Urinary bladder (tissue), 4 donors: ENCODE results near the gene NCKAP5. TPM values are rescaled to one million over a fixed set of nuclear protein-coding genes. Genes with fewer than 3 reads are reported as not detected.

Experiments
- DNase-seq: peaks from one replicate; pipeline ENCODE4 v3.0.0-alpha.2; 2015; ENCODE audit errors: extremely low spot score
- H3K27ac ChIP-seq: one replicate; pipeline ENCODE4 v1.5.1; 2013; ENCODE audit warnings: low read depth, mild to moderate bottlenecking, moderate library complexity
- H3K36me3 ChIP-seq: one replicate; pipeline ENCODE4 v1.6.1; 2013; ENCODE audit warnings: mild to moderate bottlenecking, moderate library complexity; ENCODE audit not compliant: insufficient read depth
- H3K4me1 ChIP-seq: one replicate; pipeline ENCODE4 v1.6.1; 2013; ENCODE audit warnings: mild to moderate bottlenecking, moderate library complexity; ENCODE audit not compliant: insufficient read depth
- H3K4me3 ChIP-seq: one replicate; pipeline ENCODE4 v1.5.1; 2013; ENCODE audit warnings: low read depth, low read length
- WGBS: extraction: QIAGEN DNeasy Blood & Tissue Kit; methylation state at CpG from one replicate; pipeline ENCODE4 v1.1.7; 2013; 5-methylcytosine and 5-hydroxymethylcytosine counted together
- polyA plus RNA-seq: library from polyadenylated mRNA; stranded (reverse); fragments of 200-250 nt; gene quantifications from one replicate; pipeline ENCODE4 v1.2.3, GENCODE V29; 2013
- total RNA-seq: library from RNA; depleted of rRNA; stranded (reverse); fragments of >200 nt; gene quantifications from one replicate; pipeline ENCODE4 v1.2.3, GENCODE V29; 2014
- donor health status: healthy with polysubstance abuse.
- donor health status: healthy.

Gene NCKAP5
- total and polyA plus RNA-seq, 2 donors: 0.32 to 14.4 TPM

DNA sequence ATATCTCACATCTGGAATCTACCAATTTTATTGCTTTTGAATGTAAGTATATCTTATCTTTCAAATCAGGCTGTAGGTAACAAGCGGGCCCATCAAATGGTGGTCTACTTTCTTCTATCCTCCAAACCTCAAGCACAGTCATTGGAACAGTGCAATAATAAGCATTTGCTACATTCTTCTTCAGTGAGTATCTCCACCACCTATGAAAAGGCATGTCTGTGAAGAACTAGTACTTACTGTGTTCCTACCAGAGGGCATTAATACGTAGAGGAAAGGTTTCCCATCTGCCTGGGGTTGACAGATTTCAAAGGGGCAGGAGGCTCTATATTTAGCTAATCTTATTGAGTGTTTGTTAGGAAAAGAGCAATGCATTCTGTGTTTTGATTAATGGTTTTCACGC lies 411.1 kb downstream of the NCKAP5 start:
- 89% methylated on average over 3 of the region's 3 CpGs for WGBS
- DNase-seq: no peak

DNA sequence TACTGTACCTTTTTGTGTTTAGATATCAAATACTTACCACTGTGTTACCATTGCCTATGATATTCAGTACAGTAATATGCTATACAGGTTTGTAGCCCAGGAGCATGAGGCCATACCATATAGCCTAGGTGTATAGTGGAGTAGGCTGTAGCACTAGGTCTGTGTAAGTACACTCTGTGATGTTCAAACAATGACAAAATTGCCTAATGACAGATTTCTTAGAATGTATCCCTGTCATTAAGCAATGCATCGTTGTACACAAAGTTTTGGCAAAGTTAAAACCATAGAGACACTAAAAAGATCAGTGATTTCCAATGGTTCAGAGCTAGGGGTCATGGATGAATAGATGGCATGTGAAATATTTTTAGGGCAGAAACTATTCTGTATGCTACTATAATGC lies 415.5 kb downstream of the NCKAP5 start:
- Histone ChIP-seq H3K4me3 (no peak overlapping the region), H3K36me3 (no peaks in the 10 kb centered on the region), H3K27ac (no peak overlapping the region), H3K4me1 (no peaks in the 10 kb centered on the region)
- WGBS: 81% methylated on average over 1 of the region's 1 CpG
- no peak for DNase-seq

More for the DNA sequence above, 411.1 kb downstream of the NCKAP5 start:
- Histone ChIP-seq H3K27ac (no peak overlapping the region), H3K4me1 (no peaks in the 10 kb centered on the region), H3K4me3 (no peak overlapping the region), H3K36me3 (no peaks in the 10 kb centered on the region)

- WGBS: 57% methylated on average over 2 of the region's 2 CpGs
Observed at GRCh38 chr2:133148187-133148586, 420.1 kb downstream of the NCKAP5 start.

GRCh38 chr2:133146893-133147292 lies 421.4 kb downstream of the NCKAP5 start:
- Histone ChIP-seq H3K27ac (no peak overlapping the region), H3K4me3 (no peak overlapping the region), H3K36me3 (no peaks in the 10 kb centered on the region), H3K4me1 (no peaks in the 10 kb centered on the region)
- WGBS: 68% methylated on average over 1 of the region's 1 CpG
- DNase-seq: no peak

More at GRCh38 chr2:133148187-133148586, 420.1 kb downstream of the NCKAP5 start:
- Histone ChIP-seq H3K4me3 (no peak overlapping the region), H3K36me3 (no peaks in the 10 kb centered on the region), H3K4me1 (no peaks in the 10 kb centered on the region), H3K27ac (no peak overlapping the region)
- no peak for DNase-seq

GRCh38 chr2:133143645-133144044 lies 424.6 kb downstream of the NCKAP5 start:
- Histone ChIP-seq H3K4me3 (no peak overlapping the region), H3K36me3 (no peaks in the 10 kb centered on the region), H3K27ac (no peak overlapping the region), H3K4me1 (no peaks in the 10 kb centered on the region)
- WGBS: 94% methylated on average over 1 of the region's 1 CpG
- no peak for DNase-seq

DNA sequence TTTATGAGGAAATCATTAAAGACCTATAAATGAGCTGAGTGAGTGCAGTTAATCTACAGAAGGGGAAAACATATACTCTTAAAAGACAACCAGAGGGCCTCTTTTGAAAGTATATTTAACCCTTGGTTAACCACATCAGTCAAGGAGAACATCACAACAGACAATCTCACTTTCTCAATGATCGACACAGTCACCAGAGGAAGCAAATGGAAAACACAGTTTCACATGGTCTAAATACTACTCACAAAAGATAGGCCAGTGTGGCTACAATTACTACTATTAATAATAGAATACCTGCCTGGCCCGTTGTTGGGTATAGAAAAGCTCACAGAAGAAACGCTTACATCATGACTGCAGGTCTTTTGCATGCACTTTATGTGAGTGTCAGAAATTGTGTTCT lies 426.2 kb downstream of the NCKAP5 start:
- 91% methylated on average over 3 of the region's 3 CpGs for WGBS
- no peaks in the 10 kb centered on the region for H3K4me1 ChIP-seq
- no peak overlapping the region for H3K27ac ChIP-seq
- H3K36me3 ChIP-seq: no peaks in the 10 kb centered on the region
- no peak for DNase-seq
- no peak overlapping the region for H3K4me3 ChIP-seq

GRCh38 chr2:133140620-133141019 lies 427.6 kb downstream of the NCKAP5 start:
- 94% methylated on average over 1 of the region's 1 CpG for WGBS
- Histone ChIP-seq H3K27ac (no peak overlapping the region), H3K36me3 (no peaks in the 10 kb centered on the region), H3K4me3 (no peak overlapping the region), H3K4me1 (no peaks in the 10 kb centered on the region)
- DNase-seq: no peak

GRCh38 chr2:133139847-133140533 lies 428.3 kb downstream of the NCKAP5 start:
- no peaks in the 10 kb centered on the region for H3K4me1 ChIP-seq
- WGBS: 58% methylated on average over 4 of the region's 4 CpGs
- H3K4me3 ChIP-seq: no peak overlapping the region
- DNase-seq: no peak
- no peaks in the 10 kb centered on the region for H3K36me3 ChIP-seq
- H3K27ac ChIP-seq: no peak overlapping the region

- Histone ChIP-seq H3K4me1 (no peaks in the 10 kb centered on the region), H3K36me3 (no peaks in the 10 kb centered on the region), H3K27ac (no peak overlapping the region), H3K4me3 (no peak overlapping the region)
- 89% methylated on average over 4 of the region's 4 CpGs for WGBS
- no peak for DNase-seq
Observed at GRCh38 chr2:133138693-133139092, 429.6 kb downstream of the NCKAP5 start.

- H3K4me3 ChIP-seq: no peak overlapping the region
- no peaks in the 10 kb centered on the region for H3K36me3 ChIP-seq
- no peaks in the 10 kb centered on the region for H3K4me1 ChIP-seq
- 85% methylated on average over 10 of the region's 10 CpGs for WGBS
- H3K27ac ChIP-seq: no peak overlapping the region
- no peak for DNase-seq
Observed at GRCh38 chr2:133135035-133135654, 433.1 kb downstream of the NCKAP5 start.

DNA sequence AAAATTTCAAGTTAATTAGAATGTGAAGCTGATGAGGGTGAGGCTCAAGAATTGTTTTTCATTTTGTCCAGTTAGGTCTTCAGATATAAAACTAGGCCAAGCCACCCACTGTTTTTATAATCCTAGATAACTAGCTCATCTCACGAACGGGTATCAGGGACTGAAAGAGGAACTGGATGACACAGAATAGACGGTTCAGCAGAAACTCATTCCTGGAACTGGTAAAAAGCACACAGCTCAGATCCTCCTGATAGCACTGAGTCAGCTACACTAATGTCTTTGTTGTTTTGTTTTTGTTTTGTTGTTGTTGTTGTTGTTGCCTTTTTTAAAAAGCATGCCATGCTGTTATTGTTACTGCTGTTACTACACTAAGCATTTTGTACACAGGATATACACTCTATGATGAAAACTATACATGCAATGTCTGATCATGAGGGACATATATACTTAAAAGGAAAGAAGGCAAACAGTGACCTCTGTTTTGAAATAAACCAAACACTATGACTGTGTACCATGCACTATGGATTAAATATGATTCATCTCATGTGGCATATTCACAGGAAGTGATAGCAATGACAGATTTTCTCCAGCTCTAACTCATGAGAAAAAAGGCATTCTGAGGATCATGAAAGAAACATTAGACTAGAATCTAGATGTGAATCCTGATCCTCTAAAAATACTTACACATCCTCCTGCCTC lies 437.6 kb downstream of the NCKAP5 start:
- no peak for DNase-seq
- WGBS: 47% methylated on average over 3 of the region's 3 CpGs
- H3K4me1 ChIP-seq: no peaks in the 10 kb centered on the region

DNA sequence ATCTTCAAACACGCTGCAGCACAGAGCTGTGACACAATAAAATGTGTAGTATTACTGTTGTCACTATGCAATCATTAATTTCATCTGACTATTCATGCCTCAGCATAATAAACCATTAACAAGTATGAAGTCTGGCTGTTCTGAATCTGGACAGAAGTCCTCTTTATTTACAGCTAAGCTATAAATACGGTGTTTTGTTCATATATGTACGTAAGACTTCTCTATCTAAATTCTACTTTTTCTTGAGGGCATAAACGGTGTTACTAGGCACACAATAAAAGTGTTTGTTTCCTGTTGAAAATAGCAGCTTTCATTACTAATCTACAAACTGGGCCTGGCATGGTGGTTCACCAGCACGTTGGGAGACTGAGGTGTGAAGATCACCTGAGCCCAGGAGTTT lies 443.8 kb downstream of the NCKAP5 start:
- no peak for DNase-seq
- Histone ChIP-seq H3K36me3 (no peaks in the 10 kb centered on the region), H3K4me3 (no peak overlapping the region), H3K4me1 (no peaks in the 10 kb centered on the region), H3K27ac (no peak overlapping the region)
- WGBS: 80% methylated on average over 5 of the region's 5 CpGs

More for the DNA sequence above, 437.6 kb downstream of the NCKAP5 start:
- H3K27ac ChIP-seq: no peak overlapping the region
- no peaks in the 10 kb centered on the region for H3K36me3 ChIP-seq
- H3K4me3 ChIP-seq: no peak overlapping the region

- Histone ChIP-seq H3K4me1 (no peaks in the 10 kb centered on the region), H3K27ac (no peak overlapping the region), H3K36me3 (no peaks in the 10 kb centered on the region), H3K4me3 (no peak overlapping the region)
- DNase-seq: no peak
- 63% methylated on average over 5 of the region's 5 CpGs for WGBS
Observed at GRCh38 chr2:133123904-133124303, 444.4 kb downstream of the NCKAP5 start.

- H3K27ac ChIP-seq: no peak overlapping the region
- 94% methylated on average over 1 of the region's 1 CpG for WGBS
- H3K4me3 ChIP-seq: no peak overlapping the region
- H3K36me3 ChIP-seq: no peaks in the 10 kb centered on the region
- H3K4me1 ChIP-seq: no peaks in the 10 kb centered on the region
- DNase-seq: no peak
Observed at GRCh38 chr2:133123393-133123792, 444.9 kb downstream of the NCKAP5 start.
